ENCODE results near the gene VPS26C. TPM values are rescaled to one million over a fixed set of nuclear protein-coding genes. Genes with fewer than 3 reads are reported as not detected.
A peak's percentile ranks its signal among the peaks of the same experiment; 100 is the strongest.

Gene VPS26C
- total and polyA plus RNA-seq, 2 of the 13 experiments (the other 11 are each of a cell fraction or from before 2014, with no cell fraction given), result 30.3 to 39.7 TPM

GRCh38 chr21:37220981-37221664, 46.0 kb downstream of the VPS26C start (continued):
- peak; percentile 76 for TF ChIP-seq PITX1 (CRISPR knock-in tag; IDR thresholded peaks at IDR 0.05)
- TF ChIP-seq ZNF761 (CRISPR knock-in tag; conservative IDR thresholded peaks at IDR 0.05), result peak; percentile 61; the same call in 1 of the 2 replicates
- TF ChIP-seq ZMYM2 (CRISPR knock-in tag; IDR thresholded peaks at IDR 0.05), result peak; percentile 63; the same call in 1 of the 2 replicates
- TF ChIP-seq SIN3B (IDR thresholded peaks at IDR 0.05; ENCODE audit: low read length), result 0 out of 2 replicates have a peak, but pooled peaks have one; percentile 13
- TF ChIP-seq PHF20 (CRISPR knock-in tag; IDR thresholded peaks at IDR 0.05), result peak; percentile 95
- peak; percentile 83 for TF ChIP-seq POLR2AphosphoS5 (IDR thresholded peaks at IDR 0.05; ENCODE audit: low read depth, low read length)
- peak; percentile 78 for TF ChIP-seq TBX2 (CRISPR knock-in tag; IDR thresholded peaks at IDR 0.05; ENCODE audit: borderline replicate concordance)
- no peak for TF ChIP-seq GPBP1L1 (CRISPR knock-in tag; IDR thresholded peaks at IDR 0.05)
- peak; percentile 94 for TF ChIP-seq ZNF501 (CRISPR knock-in tag; IDR thresholded peaks at IDR 0.05)
- no peak; the same call in 1 of the 2 replicates for TF ChIP-seq ZNF589 (CRISPR knock-in tag; conservative IDR thresholded peaks at IDR 0.05)
- no peak; the same call in 1 of the 2 replicates for TF ChIP-seq ZNF670 (CRISPR knock-in tag; IDR thresholded peaks at IDR 0.05; ENCODE audit: borderline replicate concordance)
- TF ChIP-seq RFX1 (IDR thresholded peaks at IDR 0.05), result no peak
- TF ChIP-seq MIER2 (CRISPR knock-in tag; IDR thresholded peaks at IDR 0.05), result peak; percentile 51; the same call in 1 of the 2 replicates
- TF ChIP-seq RNF219 (CRISPR knock-in tag; IDR thresholded peaks at IDR 0.05), result no peak
- no peak for TF ChIP-seq ZSCAN12 (CRISPR knock-in tag; IDR thresholded peaks at IDR 0.05)
- no peak for TF ChIP-seq ZNF460 (CRISPR knock-in tag; IDR thresholded peaks at IDR 0.05; ENCODE audit: borderline replicate concordance)
- TF ChIP-seq FOXO4 (CRISPR knock-in tag; conservative IDR thresholded peaks at IDR 0.05), result no peak
- TF ChIP-seq SMARCC2 (IDR thresholded peaks at IDR 0.05), result no peak
- no peak for TF ChIP-seq ZNF816 (CRISPR knock-in tag; IDR thresholded peaks at IDR 0.05; ENCODE audit: borderline replicate concordance)
- TF ChIP-seq ZNF775 (CRISPR knock-in tag; IDR thresholded peaks at IDR 0.05; ENCODE audit: borderline replicate concordance), result no peak
- TF ChIP-seq ZNF878 (CRISPR knock-in tag; IDR thresholded peaks at IDR 0.05), result peak; percentile 77
- no peak for TF ChIP-seq SRY (CRISPR knock-in tag; IDR thresholded peaks at IDR 0.05)
- no peak for TF ChIP-seq ATF3 (CRISPR knock-in tag; IDR thresholded peaks at IDR 0.05)
- TF ChIP-seq CCAR2 (optimal IDR thresholded peaks at IDR 0.05; ENCODE audit: low read depth, low read length), result no peak
- no peak for TF ChIP-seq U2AF2 (IDR thresholded peaks at IDR 0.05; ENCODE audit: low read depth, low read length)
- TF ChIP-seq HDAC6 (IDR thresholded peaks at IDR 0.05; ENCODE audit: low read depth, low read length), result no peak
- 0 out of 2 replicates have a peak, but pooled peaks have one; percentile 43 for TF ChIP-seq FOXA3 (CRISPR knock-in tag; IDR thresholded peaks at IDR 0.05)

All from HepG2 (cell line).